Heart left ventricle (tissue), 16 donors: ENCODE data around the gene KRTAP5-6. TPM values are rescaled to one million over a fixed set of nuclear protein-coding genes. Genes with fewer than 3 reads are reported as not detected.

ENCODE experiments used
- ATAC-seq, 4 donors: fragments of 200-7000 bp; cut with Tn5 transposase; one replicate each; pipeline ENCODE4 v1.9.1; 2020 to 2022; ENCODE audit warnings: moderate library complexity in 4 of 4, mild to moderate bottlenecking in 3 of 4, moderate number of reproducible peaks in 1 of 4
- DNase-seq, 5 donors: peaks; one replicate each; pipeline ENCODE4 v3.0.0-alpha.2; 2020
- H3K27ac ChIP-seq, 12 donors: fragments of 200-600 bp; sonication (generic) in 4 of 12; one replicate each; pipeline versions ENCODE4 v1.5.0 to v1.8.0; 2016 to 2022; ENCODE audit warnings: mild to moderate bottlenecking in 2 of 12
- H3K27me3 ChIP-seq, 9 donors: fragments of 200-600 bp; sonication (generic) in 2 of 9; one replicate each; pipeline versions ENCODE4 v1.5.1 to v1.8.0; 2016 to 2022; ENCODE audit warnings: mild to moderate bottlenecking in 3 of 9
- H3K36me3 ChIP-seq, 9 donors: fragments of 200-600 bp; sonication (generic) in 2 of 9; one replicate each; pipeline versions ENCODE4 v1.5.0 to v1.8.0; 2018 to 2022; ENCODE audit warnings: mild to moderate bottlenecking in 2 of 9
- H3K4me1 ChIP-seq, 12 donors: fragments of 200-600 bp; sonication (generic) in 4 of 12; one replicate each; pipeline versions ENCODE4 v1.5.0 to v1.8.0; 2016 to 2022; ENCODE audit warnings: mild to moderate bottlenecking in 3 of 12
- H3K4me3 ChIP-seq, 12 donors: fragments of 200-600 bp; sonication (generic) in 4 of 12; one replicate each; pipeline versions ENCODE4 v1.5.0 to v1.8.0; 2017 to 2022; ENCODE audit warnings: mild to moderate bottlenecking in 9 of 12, moderate library complexity in 4 of 12
- H3K9me3 ChIP-seq, 12 donors: fragments of 200-600 bp; sonication (generic) in 4 of 12; one replicate each; pipeline versions ENCODE4 v1.5.0 to v1.8.0; 2016 to 2022; ENCODE audit warnings: mild to moderate bottlenecking in 1 of 12
- CTCF ChIP-seq, 12 donors: fragments of 200-600 bp; sonication (generic) in 4 of 12; IDR thresholded peaks; one replicate each; pipeline versions ENCODE4 v1.5.0 to v1.8.0; 2018 to 2022; ENCODE audit warnings: antibody characterized with exemption in 12 of 12, mild to moderate bottlenecking in 5 of 12
- POLR2A ChIP-seq, 2 donors: fragments of 450-650 bp; IDR thresholded peaks; one replicate each; pipeline ENCODE4 v1.6.1; 2017; ENCODE audit warnings: antibody characterized with exemption in 2 of 2, mild to moderate bottlenecking in 2 of 2, moderate library complexity in 2 of 2
- WGBS, 4 donors: extraction: QIAGEN DNeasy Blood & Tissue Kit in 2 of 4; methylation state at CpG; one replicate each; pipeline versions ENCODE4 v1.1.5 to v1.1.7; 2013 to 2018; 5-methylcytosine and 5-hydroxymethylcytosine counted together
- intact Hi-C, 10 donors: fragments of 100-400 bp; cut with DNase I; formaldehyde crosslinking; loops; one replicate each; pipeline versions ENCODE4 v1.11.1 to v1.14.2; 2022
- polyA plus RNA-seq, 2 donors: library from polyadenylated mRNA; stranded (reverse); fragments of 200-250 nt; gene quantifications; one replicate each; pipeline ENCODE4 v1.2.3, GENCODE V29; 2013
- total RNA-seq, 9 donors: library from RNA; depleted of rRNA in 2 of 9; stranded (reverse); fragments of >200 nt in 2 of 9; fragmentation: NEBNext Ultra II Directional in 3 of 9; extraction: Animal tissue kit (Norgen Biotek cat#: 25700) in 3 of 9; gene quantifications; one replicate each; pipeline versions ENCODE4 v1.1.0 to v1.2.4, GENCODE V29; 2016 to 2023
- donor health status: ischemic (EF 13 %, LVEDD 7.1; RV severe dilation, severe dysfunction).
- donor health status: healthy with polysubstance abuse.
- donor health status: DM: no; HTN: yes; CAD: no.
- donor health status: DM: no; HTN: no; CAD: no.
- donor health status: ischemic (EF 25% LVEDD 6.9; RV normal size, moderate dysfunction).
- donor health status: ischemic (EF 25% LVEDD 5.7; RV mildly dilated, moderate dysfunction).
- donor health status: healthy.
- donor health status: DM: yes; HTN: yes; CAD: no.
- donor health status: ischemic (EF 35%, LVEDD 5.7; RV mildly dilated, moderate dysfunction).
- donor health status: nonischemic (EF 11% LVEDD 7.7; RV severe dilation, severe dysfunction).
- donor health status: DM: yes; HTN: yes; CAD: no.
- donor health status: PGD.
- donor health status: ischemic (EF 29% LVEDD 5.4; RV normal size, mild dysfunction).
- donor health status: nonischemic (EF 23%, LVEDD 6.1; RV moderate dilation, normal function).

KRTAP5-6 gene
- total and polyA plus RNA-seq, 11 donors, result not detected

GRCh38 chr11:1735271-1735670 lies 38.3 kb downstream of the KRTAP5-6 start:
- no peaks in the 10 kb centered on the region for H3K36me3 ChIP-seq
- peaks cover 0 to 18% (median 7%) of the 10 kb centered on the region in 12 donors for H3K9me3 ChIP-seq
- H3K4me3 ChIP-seq, result no peak overlapping the region
- ATAC-seq (no peak), DNase-seq (no peak)
- intact Hi-C loops, result no loop called here
- H3K4me1 ChIP-seq, result no peaks in the 10 kb centered on the region
- H3K27ac ChIP-seq, result no peak overlapping the region
- WGBS, 4 donors, result 75 to 78% (median 76%) methylated on average over 16 of the region's 16 CpGs
- TF ChIP-seq POLR2A (IDR thresholded peaks at IDR 0.05) (no peak), CTCF (IDR thresholded peaks at IDR 0.05) (no peak)
- peaks cover 0 to 67% (median 15%) of the 10 kb centered on the region in 9 donors for H3K27me3 ChIP-seq

DNA sequence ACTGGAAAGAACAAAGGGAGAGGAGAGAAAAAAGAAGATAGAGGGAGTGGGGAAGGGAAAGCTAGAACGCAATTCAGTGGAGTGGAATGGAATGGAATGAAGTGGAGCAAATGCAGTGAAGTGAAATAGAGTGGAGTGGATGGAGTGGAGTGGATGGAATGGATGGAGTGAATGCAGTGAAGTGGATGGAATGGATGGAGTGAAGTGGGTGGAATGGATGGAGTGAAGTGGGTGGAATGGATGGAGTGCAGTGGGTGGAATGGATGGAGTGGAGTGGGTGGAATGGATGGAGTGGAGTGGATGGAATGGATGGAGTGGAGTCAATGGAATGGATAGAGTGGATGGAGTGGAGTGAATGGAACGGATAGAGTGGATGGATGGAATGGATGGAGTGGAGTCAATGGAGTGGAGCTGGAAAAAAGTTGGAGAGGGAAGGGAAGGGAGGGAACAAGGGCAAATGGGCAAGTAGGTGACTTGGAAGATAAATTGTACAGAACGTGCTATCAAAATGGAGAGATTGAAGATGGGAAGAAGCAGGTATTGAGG lies 39.5 kb downstream of the KRTAP5-6 start:
- WGBS, 4 donors, result 53 to 67% (median 58%) methylated on average over 3 of the region's 3 CpGs
- no peak overlapping the region for H3K27ac ChIP-seq
- DNase-seq, result no peak
- H3K36me3 ChIP-seq, result no peaks in the 10 kb centered on the region
- intact Hi-C loops, result no loop called here
- H3K27me3 ChIP-seq, result peaks cover 0 to 62% (median 15%) of the 10 kb centered on the region in 9 donors
- no peak for TF ChIP-seq POLR2A (IDR thresholded peaks at IDR 0.05)
- TF ChIP-seq CTCF (IDR thresholded peaks at IDR 0.05), result no peak
- peaks cover 0 to 18% (median 7%) of the 10 kb centered on the region in 12 donors for H3K9me3 ChIP-seq
- ATAC-seq, result no peak
- no peak overlapping the region for H3K4me3 ChIP-seq
- H3K4me1 ChIP-seq, result no peaks in the 10 kb centered on the region

GRCh38 chr11:1737080-1737757 lies 40.2 kb downstream of the KRTAP5-6 start:
- DNase-seq, result no peak
- Histone ChIP-seq H3K4me1 (no peaks in the 10 kb centered on the region), H3K27me3 (peaks cover 0 to 55% (median 15%) of the 10 kb centered on the region in 9 donors), H3K9me3 (peaks cover 0 to 18% (median 7%) of the 10 kb centered on the region in 12 donors), H3K36me3 (no peaks in the 10 kb centered on the region), H3K4me3 (no peak overlapping the region), H3K27ac (no peak overlapping the region)
- intact Hi-C loops, result no loop called here
- 81 to 89% (median 84%) methylated on average over 6 of the region's 6 CpGs for WGBS, 4 donors
- no peak for ATAC-seq
- no peak for TF ChIP-seq POLR2A (IDR thresholded peaks at IDR 0.05)

DNA sequence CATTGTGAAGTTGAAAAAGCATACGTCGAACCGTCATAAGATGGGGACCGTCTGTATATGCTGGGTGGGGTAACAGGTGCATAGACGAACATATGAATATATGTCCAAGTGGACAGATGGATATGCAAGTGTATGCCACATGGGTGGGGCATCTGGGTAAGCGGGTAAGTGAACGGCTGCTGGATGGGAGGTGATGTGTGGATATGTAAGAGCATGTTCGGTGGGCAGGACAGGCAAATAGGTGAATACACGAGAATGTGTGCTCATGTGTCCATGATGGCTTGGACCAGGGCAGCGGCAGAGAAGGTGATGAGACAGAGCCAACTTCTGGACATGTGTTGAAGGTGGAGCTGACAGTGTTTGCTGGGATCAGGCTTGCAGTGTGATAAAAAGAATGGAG lies 41.4 kb downstream of the KRTAP5-6 start:
- no peak for TF ChIP-seq POLR2A (IDR thresholded peaks at IDR 0.05)
- TF ChIP-seq CTCF (IDR thresholded peaks at IDR 0.05), result no peak
- peaks cover 0 to 46% (median 12%) of the 10 kb centered on the region in 9 donors for H3K27me3 ChIP-seq
- 91 to 93% (median 92%) methylated on average over 10 of the region's 10 CpGs for WGBS, 4 donors
- peaks cover 0 to 18% (median 7%) of the 10 kb centered on the region in 12 donors for H3K9me3 ChIP-seq
- ATAC-seq (no peak), DNase-seq (no peak)
- intact Hi-C loops, result no loop called here
- H3K4me3 ChIP-seq, result no peak overlapping the region
- H3K4me1 ChIP-seq, result no peaks in the 10 kb centered on the region
- no peak overlapping the region for H3K27ac ChIP-seq
- H3K36me3 ChIP-seq, result no peaks in the 10 kb centered on the region
